Measurements from ENCODE around the gene FAM167B. TPM values are rescaled to one million over a fixed set of nuclear protein-coding genes. Genes with fewer than 3 reads are reported as not detected.

The FAM167B gene
- total RNA-seq (10 to 100 TPM; 15.2 to 16.8 TPM), polyA plus RNA-seq (ENCODE audit: insufficient read length in 6 of 6) (1 to 10 TPM; 3.7 to 7.1 (median 4.6) TPM)
- long read RNA-seq, donor 1, transcript FAM167B-201 (2 exons, 936 nt) = major isoform, 5 of 5 reads
- long read RNA-seq, donor 1, partial matches to known transcripts = 0 of 5 reads
- long read RNA-seq, donor 1, other reads (novel, unspliced or antisense) = 0 of 5 reads
- long read RNA-seq, donor 2, partial matches to known transcripts = 0 of 2 reads
- long read RNA-seq, donor 2, other reads (novel, unspliced or antisense) = 0 of 2 reads
- long read RNA-seq, donor 3, partial matches to known transcripts = 0 of 4 reads
- long read RNA-seq, donor 3, other reads (novel, unspliced or antisense) = 0 of 4 reads
- long read RNA-seq, donor 4, transcript FAM167B-201 (2 exons, 936 nt) = major isoform, 14 of 15 reads
- long read RNA-seq, donor 4, partial matches to known transcripts = 0 of 15 reads
- long read RNA-seq, donor 4, other reads (novel, unspliced or antisense) = 1 of 15 reads
- long read RNA-seq, donor 5, partial matches to known transcripts = 0 of 3 reads
- long read RNA-seq, donor 5, other reads (novel, unspliced or antisense) = 0 of 3 reads
- long read RNA-seq, donor 6, partial matches to known transcripts = 0 of 2 reads
- long read RNA-seq, donor 6, other reads (novel, unspliced or antisense) = 0 of 2 reads
- long read RNA-seq, donor 7, partial matches to known transcripts = 0 of 1 reads
- long read RNA-seq, donor 7, other reads (novel, unspliced or antisense) = 0 of 1 reads
- long read RNA-seq, donor 8, partial matches to known transcripts = 0 of 3 reads
- long read RNA-seq, donor 8, other reads (novel, unspliced or antisense) = 0 of 3 reads
- long read RNA-seq, donor 9 = 0 reads
- long read RNA-seq, donor 10, transcript FAM167B-201 (2 exons, 936 nt) = major isoform, 23 of 23 reads
- long read RNA-seq, donor 10, partial matches to known transcripts = 0 of 23 reads
- long read RNA-seq, donor 10, other reads (novel, unspliced or antisense) = 0 of 23 reads
- long read RNA-seq, donor 11 = 0 reads
- long read RNA-seq, donor 12, partial matches to known transcripts = 0 of 3 reads
- long read RNA-seq, donor 12, other reads (novel, unspliced or antisense) = 0 of 3 reads

DNA sequence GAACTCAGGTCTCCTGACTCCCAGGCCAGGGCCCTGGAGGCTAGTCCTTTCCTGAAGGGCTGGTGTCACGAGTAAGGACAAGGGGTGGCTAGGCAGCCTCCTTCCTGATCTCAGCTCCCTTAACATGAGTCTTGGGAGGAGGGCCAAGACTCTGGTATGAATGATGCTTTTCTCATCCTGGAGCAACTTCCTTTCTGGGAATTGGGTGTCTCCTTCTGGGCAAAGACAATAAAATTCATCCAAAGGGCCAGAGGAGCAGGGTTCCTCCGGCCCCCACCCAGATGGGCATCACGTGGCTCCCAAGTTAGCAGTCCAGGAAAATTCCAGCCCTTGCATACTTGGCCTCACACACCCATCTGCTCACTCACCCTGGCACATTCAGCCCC is at the start of gene FAM167B:
FAM167B (plus strand) TSS at position 335 of the 386 bp plus-strand sequence. CDS start 200 bp downstream, outside the sequence.
- no peaks in the 10 kb centered on the region for H3K27me3 ChIP-seq
- peaks cover 12 to 60% of the 10 kb centered on the region in 2 donors for H3K4me1 ChIP-seq
- intact Hi-C loops (cut with DNase I) = no loop called here
- H3K9me3 ChIP-seq = no peaks in the 10 kb centered on the region
- peak within 1 kb of the TSS; percentile 59 to 75 for H3K27ac ChIP-seq
- no peaks in the 10 kb centered on the region for H3K36me3 ChIP-seq
- ATAC-seq (peak; percentile 16), DNase-seq (peak in 1 of 4 donors; percentile 36)
- TF ChIP-seq, protein P1, sequence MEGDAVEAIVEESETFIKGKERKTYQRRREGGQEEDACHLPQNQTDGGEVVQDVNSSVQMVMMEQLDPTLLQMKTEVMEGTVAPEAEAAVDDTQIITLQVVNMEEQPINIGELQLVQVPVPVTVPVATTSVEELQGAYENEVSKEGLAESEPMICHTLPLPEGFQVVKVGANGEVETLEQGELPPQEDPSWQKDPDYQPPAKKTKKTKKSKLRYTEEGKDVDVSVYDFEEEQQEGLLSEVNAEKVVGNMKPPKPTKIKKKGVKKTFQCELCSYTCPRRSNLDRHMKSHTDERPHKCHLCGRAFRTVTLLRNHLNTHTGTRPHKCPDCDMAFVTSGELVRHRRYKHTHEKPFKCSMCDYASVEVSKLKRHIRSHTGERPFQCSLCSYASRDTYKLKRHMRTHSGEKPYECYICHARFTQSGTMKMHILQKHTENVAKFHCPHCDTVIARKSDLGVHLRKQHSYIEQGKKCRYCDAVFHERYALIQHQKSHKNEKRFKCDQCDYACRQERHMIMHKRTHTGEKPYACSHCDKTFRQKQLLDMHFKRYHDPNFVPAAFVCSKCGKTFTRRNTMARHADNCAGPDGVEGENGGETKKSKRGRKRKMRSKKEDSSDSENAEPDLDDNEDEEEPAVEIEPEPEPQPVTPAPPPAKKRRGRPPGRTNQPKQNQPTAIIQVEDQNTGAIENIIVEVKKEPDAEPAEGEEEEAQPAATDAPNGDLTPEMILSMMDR (IDR thresholded peaks at IDR 0.05) = no peak
- peak within 1 kb of the TSS in 1 of 2 donors; percentile 28 for H3K4me3 ChIP-seq

GRCh38 chr1:32197837-32198236 is 49.2 kb upstream of the FAM167B start:
- intact Hi-C loops (cut with DNase I) = no loop called here
- ATAC-seq = no peak
- H3K27me3 ChIP-seq = no peaks in the 10 kb centered on the region
- no peak overlapping the region for H3K4me3 ChIP-seq
- no peak overlapping the region for H3K27ac ChIP-seq
- peaks cover 4 to 61% of the 10 kb centered on the region in 2 donors for H3K36me3 ChIP-seq
- no peaks in the 10 kb centered on the region for H3K9me3 ChIP-seq
- peaks cover 14 to 26% of the 10 kb centered on the region in 2 donors for H3K4me1 ChIP-seq
- no peak for DNase-seq
- TF ChIP-seq, protein P1 (IDR thresholded peaks at IDR 0.05) = no peak

- DNase-seq = peak in 1 of 4 donors; percentile 2
- peaks cover 4 to 55% of the 10 kb centered on the region in 2 donors for H3K36me3 ChIP-seq
- intact Hi-C loops (cut with DNase I) = no loop called here
- no peak for ATAC-seq
- TF ChIP-seq, protein P1 (IDR thresholded peaks at IDR 0.05) = no peak
- peaks cover 14 to 26% of the 10 kb centered on the region in 2 donors for H3K4me1 ChIP-seq
- no peak overlapping the region for H3K27ac ChIP-seq
- no peaks in the 10 kb centered on the region for H3K9me3 ChIP-seq
- H3K4me3 ChIP-seq = no peak overlapping the region
- no peaks in the 10 kb centered on the region for H3K27me3 ChIP-seq
Measured at GRCh38 chr1:32198237-32199042, 48.6 kb upstream of the FAM167B start.

DNA sequence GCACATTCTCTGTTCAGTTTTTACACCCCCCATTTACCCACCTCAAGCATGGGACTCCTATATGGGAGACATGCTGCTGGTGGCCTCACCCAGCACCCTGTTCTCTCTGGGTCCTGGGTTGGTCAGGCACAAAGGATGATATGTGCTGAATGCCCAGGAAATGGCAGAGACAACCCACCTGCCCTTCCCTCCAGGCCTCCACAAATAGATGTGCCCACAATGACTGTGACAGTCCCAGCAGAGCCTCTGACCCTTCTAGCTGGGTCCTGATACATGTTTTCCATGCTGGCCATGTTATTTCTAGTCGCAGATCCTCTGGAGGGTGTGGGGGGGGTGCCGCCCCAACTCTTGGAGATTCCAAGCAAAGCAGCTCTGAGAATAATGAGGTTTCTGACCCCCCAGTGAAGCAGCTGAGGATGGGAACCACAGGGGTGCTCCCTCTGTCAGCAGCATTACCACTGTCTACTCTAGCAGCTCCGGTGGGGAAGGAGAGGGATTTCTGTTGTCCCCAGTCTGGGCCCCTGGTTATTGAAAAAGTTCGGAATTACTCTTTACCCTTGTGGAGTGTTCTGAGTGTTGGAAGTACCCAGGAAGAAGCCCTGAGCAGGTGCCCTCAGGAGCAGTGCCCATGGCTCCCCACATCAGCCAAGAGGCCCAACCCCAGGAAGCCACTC is 47.8 kb upstream of the FAM167B start:
- Histone ChIP-seq H3K4me1 (peaks cover 14 to 26% of the 10 kb centered on the region in 2 donors), H3K27ac (peak overlapping the region in 1 of 2 donors; percentile 73), H3K36me3 (peaks cover 4 to 47% of the 10 kb centered on the region in 2 donors), H3K9me3 (no peaks in the 10 kb centered on the region), H3K4me3 (no peak overlapping the region), H3K27me3 (no peaks in the 10 kb centered on the region)
- TF ChIP-seq, protein P1 (IDR thresholded peaks at IDR 0.05) = no peak
- DNase-seq = peak in 1 of 4 donors; percentile 0
- no peak for ATAC-seq
- intact Hi-C loops (cut with DNase I) = no loop called here

All from left lung (tissue), 14 donors.